OCI-LY7 (cell line): Measurements from ENCODE around the gene ASCL3.

ENCODE experiments used
- CTCF ChIP-seq: fragments of 200-600 bp; sonication (generic); conservative IDR thresholded peaks from 2 replicates; pipeline ENCODE4 v1.5.1; 2014; ENCODE audit warnings: mild to moderate bottlenecking, antibody characterized with exemption, low read length, moderate library complexity, mixed read lengths
- EZH2phosphoT487 ChIP-seq: fragments of 200-600 bp; sonication (generic); IDR thresholded peaks from 2 replicates; pipeline ENCODE4 v1.6.1; 2018; ENCODE audit warnings: low read depth, borderline replicate concordance, mild to moderate bottlenecking, mixed run types, antibody characterized with exemption, low read length, moderate library complexity, mixed read lengths

GRCh38 chr11:8941341-8942103 is 1.3 kb downstream of the ASCL3 start:
- TF ChIP-seq CTCF (no peak), EZH2phosphoT487 (no peak)
